NOMO-1 treated with dmso at 0.1 percent for 144 hours (cell line): ENCODE results near the gene GLB1L3.
"Not testable (repeated sequence)": the region's sequence is repeated elsewhere in the genome, so short reads cannot be mapped to it uniquely, and the experiment has no call there.

Source experiments
- DNase-seq: peaks from one replicate; lab custom pipeline; 2025; ENCODE audit not compliant: unreplicated experiment; lab: John Stamatoyannopoulos, UW

GLB1L3 gene

DNA sequence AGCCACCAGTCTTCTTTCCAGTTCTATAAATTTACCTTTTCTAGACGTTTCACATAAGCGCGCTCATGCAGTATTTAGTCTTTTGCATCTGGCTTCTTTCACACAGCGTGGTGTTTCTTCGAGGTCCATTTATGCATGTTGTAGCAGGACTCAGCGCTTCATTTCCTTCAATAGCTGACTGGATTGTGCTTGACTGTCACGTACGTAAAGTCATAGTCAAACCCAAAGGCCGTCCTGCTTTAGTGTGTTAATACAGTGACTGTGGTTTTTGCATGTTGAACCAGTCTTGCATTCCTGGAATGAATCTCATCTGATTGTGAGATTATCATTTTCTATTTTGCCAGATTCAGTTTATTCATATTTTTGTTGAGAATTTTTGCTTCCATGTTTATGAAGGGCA lies 18.5 kb downstream of the GLB1L3 start:
- no peak for DNase-seq

DNA sequence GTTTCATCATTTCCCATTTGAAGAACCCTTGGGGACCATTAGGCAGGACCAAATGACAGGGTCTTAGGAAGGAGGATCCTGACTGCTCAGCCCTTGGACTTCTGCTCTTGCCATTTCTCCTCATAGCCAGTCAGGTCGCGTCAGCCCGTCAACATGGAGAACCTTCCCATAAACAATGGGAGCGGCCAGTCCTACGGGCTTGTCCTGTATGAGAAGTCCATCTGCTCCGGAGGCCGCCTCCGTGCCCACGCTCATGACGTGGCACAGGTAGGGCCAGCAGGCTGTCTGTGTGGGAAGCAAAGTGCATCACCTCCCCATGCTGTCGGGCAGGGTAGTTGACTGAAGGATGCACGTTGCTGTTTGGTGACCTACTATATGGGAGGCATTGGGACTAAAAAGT lies 36.0 kb downstream of the GLB1L3 start:
- DNase-seq: no peak

GRCh38 chr11:134312807-134313206 lies 36.6 kb downstream of the GLB1L3 start:
- DNase-seq: no peak

GRCh38 chr11:134313379-134313778 lies 37.2 kb downstream of the GLB1L3 start:
- no peak for DNase-seq

GRCh38 chr11:134313821-134314607 lies 37.8 kb downstream of the GLB1L3 start:
- DNase-seq: no peak

- DNase-seq: no peak
Observed at GRCh38 chr11:134317103-134317502, 40.9 kb downstream of the GLB1L3 start.

DNA sequence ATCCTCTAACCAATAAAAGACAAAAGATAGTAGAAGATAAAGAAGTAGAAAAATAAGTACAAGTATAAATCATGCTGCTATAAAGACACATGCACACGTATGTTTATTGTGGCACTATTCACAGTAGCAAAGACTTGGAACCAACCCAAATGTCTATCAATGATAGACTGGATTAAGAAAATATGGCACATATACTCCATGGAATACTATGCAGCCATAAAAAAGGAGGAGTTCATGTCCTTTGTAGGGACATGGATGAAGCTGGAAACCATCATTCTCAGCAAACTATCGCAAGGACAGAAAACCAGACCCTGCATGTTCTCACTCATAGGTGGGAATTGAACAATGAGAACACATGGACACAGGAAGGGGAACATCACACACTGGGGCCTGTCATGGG lies 45.2 kb downstream of the GLB1L3 start:
- DNase-seq: not testable (repeated sequence)

DNA sequence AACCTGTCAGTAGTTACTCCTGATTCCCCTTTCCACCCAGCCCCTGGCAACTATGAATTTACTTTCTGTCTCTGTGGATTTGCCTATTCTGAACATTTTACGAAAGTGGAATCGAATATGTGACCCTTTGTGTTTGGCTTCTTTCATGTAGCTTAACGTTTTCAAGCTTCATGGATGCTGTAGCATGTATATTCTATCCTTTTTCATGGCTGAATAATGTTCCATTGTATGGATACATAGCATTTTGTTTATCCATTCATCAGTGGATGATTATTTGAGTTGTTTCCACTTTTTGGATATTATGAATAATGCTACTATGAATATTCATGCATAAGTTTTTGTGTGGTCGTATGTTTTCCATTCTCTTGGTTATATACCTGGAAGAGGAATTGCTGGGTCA lies 46.4 kb downstream of the GLB1L3 start:
- no peak for DNase-seq

DNA sequence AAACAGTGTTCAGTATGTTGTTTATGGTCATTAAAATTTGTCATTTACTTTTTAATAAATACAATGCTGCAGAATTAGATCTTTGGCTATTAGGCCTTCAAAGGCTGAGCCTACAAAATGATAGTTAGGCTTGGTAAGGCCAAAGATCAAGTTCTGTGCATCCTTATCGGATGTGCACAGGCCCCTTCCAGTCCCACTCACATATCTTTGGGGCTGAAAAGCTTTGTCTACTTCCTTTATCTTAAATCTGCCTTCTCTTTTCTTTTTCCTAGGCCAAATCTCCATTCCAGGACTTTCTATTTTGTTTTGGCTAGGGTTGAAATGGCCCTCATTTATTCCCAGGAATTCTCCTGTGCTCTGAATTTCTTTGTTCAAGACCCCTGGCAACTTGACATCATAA lies 52.3 kb downstream of the GLB1L3 start:
- no peak for DNase-seq

- DNase-seq: no peak
Observed at GRCh38 chr11:134330611-134331353, 54.6 kb downstream of the GLB1L3 start.

GRCh38 chr11:134331354-134332188 lies 55.4 kb downstream of the GLB1L3 start, which contains the start of gene GLB1L2:
Gene GLB1L2, plus strand, starts transcription at chr11:134331988. Its CDS starts 74 bp downstream, at chr11:134332062.
- peak; percentile 32 for DNase-seq

DNA sequence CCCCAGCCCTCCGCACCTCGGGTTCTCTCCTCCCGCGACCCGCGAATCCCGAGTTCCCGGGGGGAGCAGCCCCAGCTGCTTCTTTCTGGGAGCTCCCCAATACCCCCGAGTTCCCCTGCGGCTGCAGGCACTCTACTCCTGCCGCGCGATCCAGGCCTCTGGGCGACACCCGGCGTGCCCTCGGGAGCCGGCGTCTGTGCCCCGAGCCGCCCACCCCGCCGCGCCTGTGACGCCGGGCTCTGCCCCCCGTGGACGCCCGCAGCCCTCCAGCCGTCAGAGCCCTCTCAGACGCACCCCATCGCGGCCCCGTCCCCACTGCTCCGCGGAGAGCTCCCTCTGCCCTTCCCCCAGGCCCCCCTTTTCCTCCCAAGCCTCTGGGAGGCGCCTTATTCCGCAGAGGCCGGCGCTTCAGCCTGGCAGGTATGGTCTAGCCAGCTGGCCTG lies 56.0 kb downstream of the GLB1L3 start:
- no peak for DNase-seq

- no peak for DNase-seq
Observed at GRCh38 chr11:134332782-134333181, 56.6 kb downstream of the GLB1L3 start.

- DNase-seq: no peak
Observed at GRCh38 chr11:134333312-134333711, 57.1 kb downstream of the GLB1L3 start.

DNA sequence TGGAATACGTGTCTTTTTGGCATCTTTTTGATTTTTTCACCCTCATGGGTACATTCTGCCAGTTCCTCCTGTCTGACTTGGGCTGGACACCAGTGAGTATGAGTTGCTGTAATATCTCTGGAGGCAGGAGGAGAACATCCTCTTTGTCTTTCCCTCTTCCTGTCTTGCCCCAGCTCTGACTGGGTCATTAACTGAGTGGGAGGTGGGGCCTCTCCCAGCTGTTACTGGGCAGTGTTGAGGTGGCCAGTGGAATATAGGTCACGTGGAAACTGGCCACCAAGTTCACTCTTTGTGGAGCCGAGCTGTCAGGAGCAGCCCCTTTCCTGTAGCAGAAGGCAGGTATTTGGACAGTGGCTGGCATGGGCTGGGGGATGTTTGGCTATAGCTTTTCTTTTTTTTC lies 57.8 kb downstream of the GLB1L3 start:
- DNase-seq: no peak

- DNase-seq: no peak
Observed at GRCh38 chr11:134334796-134335571, 58.8 kb downstream of the GLB1L3 start.

GRCh38 chr11:134337051-134337450 lies 60.9 kb downstream of the GLB1L3 start:
- no peak for DNase-seq

- DNase-seq: no peak
Observed at GRCh38 chr11:134338068-134338467, 61.9 kb downstream of the GLB1L3 start.

DNA sequence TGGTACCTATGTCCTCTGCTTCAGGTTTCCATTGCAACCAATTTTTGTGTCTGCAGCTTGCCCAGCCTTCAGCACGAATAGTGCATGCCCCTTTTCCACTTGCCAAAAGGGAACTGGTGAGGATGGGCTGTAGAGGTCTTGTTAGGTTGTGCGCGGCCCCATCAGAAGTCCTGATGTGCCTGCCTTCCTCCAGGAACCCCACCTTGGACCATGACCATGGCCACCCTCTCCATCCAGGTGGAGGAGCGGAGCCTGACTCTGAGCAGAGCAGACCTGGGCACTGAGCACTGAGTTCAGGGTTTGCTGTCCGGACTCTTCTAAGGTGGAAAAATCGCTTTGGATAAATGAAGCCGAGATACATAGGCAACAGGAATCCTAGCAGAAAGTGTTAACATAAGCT lies 62.5 kb downstream of the GLB1L3 start:
- no peak for DNase-seq

DNA sequence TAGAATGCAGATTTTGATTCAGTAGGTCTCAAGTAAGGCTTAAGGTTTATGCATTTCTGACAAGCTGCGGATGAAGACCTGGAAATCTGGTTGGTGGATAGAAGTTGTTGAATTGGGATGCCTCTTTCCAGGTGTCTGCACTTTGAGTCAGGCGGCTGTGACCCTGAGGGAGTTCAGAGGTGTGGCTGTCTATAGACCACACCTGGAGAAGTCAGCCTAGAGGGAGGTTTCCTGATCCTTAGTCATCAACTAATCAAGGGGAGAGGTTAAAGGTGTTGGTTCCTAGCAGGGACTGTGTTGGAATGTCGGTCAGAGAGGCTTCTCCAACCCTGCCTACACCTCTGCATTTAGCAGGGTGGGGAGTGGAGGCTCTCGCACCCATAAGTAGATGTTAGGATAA lies 63.6 kb downstream of the GLB1L3 start:
- no peak for DNase-seq
